Measurements from ENCODE around the gene MARK4.

- TF ChIP-seq PPARA (CRISPR knock-in tag; IDR thresholded peaks at IDR 0.05; ENCODE audit: borderline replicate concordance) (no peak), ARNTL (CRISPR knock-in tag; IDR thresholded peaks at IDR 0.05; ENCODE audit: borderline replicate concordance, low read depth) (no peak), OSR1 (CRISPR knock-in tag; IDR thresholded peaks at IDR 0.05) (no peak), ZFP30 (CRISPR knock-in tag; IDR thresholded peaks at IDR 0.05) (no peak), ZNF565 (CRISPR knock-in tag; conservative IDR thresholded peaks at IDR 0.05; ENCODE audit: low read depth) (no peak)
- TF ChIP-seq, protein P1, sequence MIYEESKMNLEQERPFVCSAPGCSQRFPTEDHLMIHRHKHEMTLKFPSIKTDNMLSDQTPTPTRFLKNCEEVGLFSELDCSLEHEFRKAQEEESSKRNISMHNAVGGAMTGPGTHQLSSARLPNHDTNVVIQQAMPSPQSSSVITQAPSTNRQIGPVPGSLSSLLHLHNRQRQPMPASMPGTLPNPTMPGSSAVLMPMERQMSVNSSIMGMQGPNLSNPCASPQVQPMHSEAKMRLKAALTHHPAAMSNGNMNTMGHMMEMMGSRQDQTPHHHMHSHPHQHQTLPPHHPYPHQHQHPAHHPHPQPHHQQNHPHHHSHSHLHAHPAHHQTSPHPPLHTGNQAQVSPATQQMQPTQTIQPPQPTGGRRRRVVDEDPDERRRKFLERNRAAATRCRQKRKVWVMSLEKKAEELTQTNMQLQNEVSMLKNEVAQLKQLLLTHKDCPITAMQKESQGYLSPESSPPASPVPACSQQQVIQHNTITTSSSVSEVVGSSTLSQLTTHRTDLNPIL (CRISPR knock-in tag; IDR thresholded peaks at IDR 0.05; ENCODE audit: low read depth), result no peak
Observed at GRCh38 chr19:45234089-45234869, 16.8 kb upstream of the MARK4 start.
